GM21619 (cell line): ENCODE results near the gene GP1BA.
"Not testable (repeated sequence)": the region's sequence is repeated elsewhere in the genome, so short reads cannot be mapped to it uniquely, and the experiment has no call there.

Source experiments
- ATAC-seq: cut with Tn5 transposase; IDR thresholded peaks from one replicate; pipeline ENCODE4 v1.9.1; 2021; ENCODE audit not compliant: unreplicated experiment

Gene GP1BA

DNA sequence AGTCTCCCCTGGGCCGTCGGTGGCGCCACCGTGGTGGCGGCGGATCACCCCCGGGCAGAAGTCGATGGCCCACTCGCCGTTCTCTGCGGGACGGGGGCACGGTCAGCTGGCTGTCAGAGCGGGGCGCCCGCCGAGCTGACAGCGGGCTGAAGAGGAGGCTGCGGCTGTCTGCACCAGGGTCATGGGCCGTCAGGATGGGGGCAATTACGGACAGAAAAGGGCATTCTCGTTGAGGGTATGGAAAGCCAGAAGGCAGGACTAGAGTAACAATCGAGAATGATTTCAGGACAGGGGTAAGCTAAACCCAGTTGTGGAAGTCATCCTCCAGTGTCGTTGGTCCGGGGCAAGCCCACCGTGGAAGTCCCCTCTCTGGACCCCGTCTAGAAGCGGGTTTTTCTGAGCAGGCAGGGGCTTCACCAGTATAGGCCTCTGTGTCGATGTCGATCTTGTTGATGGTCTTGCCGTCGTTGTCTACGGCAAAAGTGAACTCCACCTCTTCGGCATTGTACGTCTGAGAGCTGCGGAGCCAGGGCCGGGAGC lies 30.9 kb upstream of the GP1BA start:
- no peak for ATAC-seq

DNA sequence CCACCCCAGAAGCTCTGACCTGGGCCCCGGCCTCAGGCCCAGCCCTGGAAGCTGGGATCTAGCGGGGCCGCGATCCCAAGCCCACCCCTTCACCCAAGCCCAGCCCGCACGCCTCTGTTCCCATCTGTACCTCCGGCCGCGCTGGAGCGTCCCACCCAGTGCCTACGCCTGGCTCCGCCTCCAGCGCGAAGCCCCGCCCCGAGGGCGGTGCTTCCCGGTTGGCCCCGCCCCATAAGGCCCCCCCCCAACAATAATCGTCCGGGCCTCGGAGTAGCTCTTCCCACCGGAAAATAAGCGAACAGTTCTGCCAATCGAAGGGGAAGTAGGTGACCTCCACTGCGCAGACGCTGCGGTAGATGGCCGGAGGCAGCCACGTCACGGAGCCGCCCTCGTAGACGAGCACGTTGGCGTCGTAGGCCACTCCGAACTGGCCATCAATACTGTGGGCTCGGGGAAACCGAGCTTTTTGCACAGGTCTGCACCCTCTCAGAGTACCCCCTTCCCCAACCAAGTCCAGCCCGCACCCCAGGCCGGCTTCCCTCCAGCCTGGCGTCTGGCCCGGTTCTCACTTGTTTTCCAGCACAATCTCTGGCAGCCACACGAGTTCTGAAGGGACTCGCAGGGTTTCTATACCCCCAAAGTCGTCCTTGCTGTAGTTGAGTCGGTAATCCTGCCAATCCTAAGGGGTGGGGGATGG lies 30.3 kb upstream of the GP1BA start:
- no peak for ATAC-seq

DNA sequence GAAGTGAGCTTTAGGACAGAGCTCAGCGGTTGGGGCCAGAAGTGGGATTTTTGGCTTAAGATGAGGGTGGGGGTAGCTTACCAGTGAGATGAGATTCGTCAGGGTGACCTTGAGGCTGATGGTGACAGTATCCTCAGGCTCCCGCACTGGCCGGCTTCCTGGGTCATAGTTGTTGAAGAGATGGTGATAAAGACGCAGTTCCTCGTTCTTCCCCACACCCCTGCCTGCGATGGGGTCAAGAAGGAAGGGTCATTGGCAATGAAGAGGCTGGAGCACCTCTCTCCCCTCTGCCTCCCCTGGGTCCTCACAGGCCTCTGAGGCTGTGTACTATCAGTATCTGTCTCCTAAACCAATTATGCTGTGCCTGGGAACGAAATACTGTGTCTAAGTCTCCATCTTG lies 29.5 kb upstream of the GP1BA start:
- ATAC-seq: no peak

- no peak for ATAC-seq
These were observed 28.8 kb upstream of the GP1BA start, which contains the start of gene CHRNE for GRCh38 chr17:4903051-4903818. Gene CHRNE, minus strand, starts transcription at chr17:4903098. Its CDS starts 35 bp downstream, at chr17:4903063.

DNA sequence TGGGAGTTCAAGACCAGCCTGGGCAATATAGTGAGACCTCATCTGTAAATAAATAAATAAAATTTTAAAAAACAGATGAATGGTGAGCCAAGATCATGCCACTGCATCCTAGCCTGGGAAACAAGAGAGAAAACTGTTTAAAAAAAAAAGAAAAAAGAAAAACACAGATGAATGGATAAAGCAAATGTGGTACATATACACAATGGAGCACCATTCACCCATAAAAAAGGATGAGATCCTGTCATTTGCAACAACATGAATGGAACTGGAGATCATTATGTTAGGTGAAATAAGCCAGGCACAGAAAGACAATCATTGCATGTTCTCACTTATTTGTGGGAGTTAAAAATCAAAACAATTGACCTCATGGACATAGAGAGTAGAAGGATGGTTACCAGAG lies 25.4 kb upstream of the GP1BA start:
- ATAC-seq: not testable (repeated sequence)

DNA sequence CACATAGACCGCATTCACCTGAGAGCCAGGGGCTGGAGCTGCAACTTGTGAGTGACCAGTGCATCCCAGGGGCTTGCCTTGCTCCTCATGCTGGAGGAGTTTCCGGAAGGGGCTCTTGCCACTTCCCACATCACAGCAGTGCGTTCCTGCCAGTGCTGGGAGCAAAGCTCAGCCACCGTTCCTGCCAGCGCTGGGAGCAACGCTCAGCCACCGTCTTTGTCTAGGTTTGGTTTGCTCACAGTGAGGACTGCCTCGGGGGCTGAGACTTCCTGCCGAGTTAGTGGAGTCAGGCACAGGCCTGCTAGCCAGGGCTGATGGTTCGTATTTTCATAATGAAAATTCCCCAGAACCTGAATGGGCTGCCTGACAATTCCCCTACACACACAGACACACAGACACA lies 23.8 kb upstream of the GP1BA start:
- no peak for ATAC-seq

DNA sequence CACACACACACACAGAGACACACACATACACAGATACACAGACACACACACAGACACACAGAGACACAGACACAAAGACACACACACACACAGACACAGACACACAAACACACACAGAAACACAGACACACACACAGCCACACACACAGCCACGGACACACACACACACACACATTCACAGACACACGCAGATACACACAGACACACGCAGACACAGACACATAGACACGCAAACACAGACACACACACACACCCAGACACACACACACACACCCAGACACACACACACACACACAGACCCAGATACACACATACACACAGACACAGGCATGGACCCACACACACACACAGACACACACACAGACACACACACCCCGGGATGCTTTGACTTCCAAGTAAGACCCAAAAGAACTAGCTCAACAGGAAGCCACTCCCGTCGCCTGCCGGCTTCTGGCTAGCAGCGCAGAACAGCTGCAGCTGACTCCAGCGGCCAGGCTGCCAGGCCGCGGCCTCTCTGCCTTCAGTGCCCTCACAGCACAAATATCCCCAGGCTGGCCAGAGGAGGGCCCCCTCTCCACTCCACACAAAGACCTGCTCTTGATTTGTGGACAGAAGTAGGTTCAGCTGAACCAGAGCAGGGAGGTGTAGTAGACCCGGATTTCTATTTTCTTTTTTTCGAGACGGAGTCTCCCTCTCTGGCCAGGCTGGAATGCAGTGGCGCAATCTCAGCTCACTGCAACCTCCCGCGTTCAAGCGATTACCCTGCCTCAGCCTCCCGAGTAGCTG lies 23.2 kb upstream of the GP1BA start:
- no peak for ATAC-seq

DNA sequence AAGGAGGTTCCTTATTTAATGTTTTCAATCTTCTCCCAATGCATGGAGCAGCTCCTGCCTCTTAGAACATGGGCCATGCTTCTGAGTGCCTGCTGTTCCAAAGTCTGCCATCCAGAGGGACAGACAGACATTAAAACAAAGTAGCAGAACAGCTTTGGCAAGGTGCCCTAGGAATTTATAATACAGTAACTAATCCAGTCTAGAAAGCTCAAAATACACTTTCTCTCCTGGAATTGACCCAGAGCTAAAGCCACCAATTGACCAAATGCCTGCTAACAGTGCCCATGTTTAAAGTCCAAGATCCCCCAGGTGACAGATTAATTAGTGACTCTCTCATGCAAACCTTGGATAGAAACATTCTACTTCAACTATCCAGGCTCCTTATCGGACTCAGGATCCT lies 18.1 kb upstream of the GP1BA start:
- no peak for ATAC-seq

GRCh38 chr17:4914551-4914950 lies 17.5 kb upstream of the GP1BA start:
- ATAC-seq: not testable (repeated sequence)

- ATAC-seq: no peak
These were observed 12.5 kb upstream of the GP1BA start for GRCh38 chr17:4919511-4920047.

DNA sequence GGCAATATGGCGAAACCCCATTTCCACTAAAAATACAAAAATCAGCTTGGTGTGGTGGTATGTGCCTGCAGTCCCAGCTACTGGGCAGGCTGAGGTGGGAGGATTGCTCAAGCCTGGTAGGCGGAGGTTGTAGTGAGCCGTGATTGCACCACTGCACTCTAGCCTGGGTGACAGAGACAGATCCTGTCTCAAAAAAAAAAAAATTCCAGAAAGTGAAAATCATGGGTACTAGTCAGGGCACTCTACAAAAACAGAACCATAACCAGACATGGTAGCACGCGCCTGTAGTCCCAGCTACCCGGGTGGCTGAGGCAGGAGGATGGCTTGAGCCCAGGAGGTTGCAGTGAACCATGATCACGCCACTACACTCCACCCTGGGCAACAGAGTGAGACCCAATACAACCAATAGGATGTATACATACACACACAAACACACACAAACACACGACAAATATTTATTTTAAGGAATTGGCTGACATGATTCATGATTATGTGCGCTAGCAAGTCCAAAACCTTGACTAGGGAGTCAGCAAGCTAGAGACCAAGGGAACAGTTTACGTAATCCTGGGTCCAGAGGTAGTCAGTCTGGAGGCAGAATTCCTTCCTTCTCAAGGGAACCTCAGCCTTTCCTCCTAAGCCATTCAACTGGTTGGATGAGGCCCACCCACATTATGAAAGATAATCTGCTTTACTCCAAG lies 11.6 kb upstream of the GP1BA start:
- no peak for ATAC-seq

DNA sequence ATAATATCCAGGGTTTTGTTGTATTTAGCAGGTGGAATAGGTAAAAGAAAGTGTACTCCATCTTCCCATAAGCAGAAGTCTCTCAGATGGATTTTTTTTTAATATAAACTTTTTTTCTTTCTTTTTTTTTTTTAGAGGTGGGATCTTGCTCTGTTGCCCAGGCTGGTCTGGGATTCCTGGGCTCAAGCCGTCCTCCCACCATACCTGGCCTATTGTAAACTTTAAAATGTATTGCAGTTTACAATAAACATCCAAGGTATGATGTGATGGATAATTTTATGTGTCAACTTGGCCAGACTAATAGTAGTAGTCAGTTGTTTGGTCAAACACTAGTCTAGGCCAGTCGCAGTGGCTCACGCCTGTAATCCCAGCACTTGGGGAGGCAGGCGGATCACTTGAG lies 10.8 kb upstream of the GP1BA start:
- no peak for ATAC-seq

- ATAC-seq: not testable (repeated sequence)
These were observed 5.3 kb upstream of the GP1BA start for GRCh38 chr17:4926577-4927335.

- no peak for ATAC-seq
These were observed 3.2 kb upstream of the GP1BA start for GRCh38 chr17:4928881-4929280.

DNA sequence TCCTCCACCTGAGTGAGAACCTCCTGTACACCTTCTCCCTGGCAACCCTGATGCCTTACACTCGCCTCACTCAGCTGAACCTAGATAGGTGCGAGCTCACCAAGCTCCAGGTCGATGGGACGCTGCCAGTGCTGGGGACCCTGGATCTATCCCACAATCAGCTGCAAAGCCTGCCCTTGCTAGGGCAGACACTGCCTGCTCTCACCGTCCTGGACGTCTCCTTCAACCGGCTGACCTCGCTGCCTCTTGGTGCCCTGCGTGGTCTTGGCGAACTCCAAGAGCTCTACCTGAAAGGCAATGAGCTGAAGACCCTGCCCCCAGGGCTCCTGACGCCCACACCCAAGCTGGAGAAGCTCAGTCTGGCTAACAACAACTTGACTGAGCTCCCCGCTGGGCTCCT lies 679 bp downstream of the GP1BA start:
- no peak for ATAC-seq

DNA sequence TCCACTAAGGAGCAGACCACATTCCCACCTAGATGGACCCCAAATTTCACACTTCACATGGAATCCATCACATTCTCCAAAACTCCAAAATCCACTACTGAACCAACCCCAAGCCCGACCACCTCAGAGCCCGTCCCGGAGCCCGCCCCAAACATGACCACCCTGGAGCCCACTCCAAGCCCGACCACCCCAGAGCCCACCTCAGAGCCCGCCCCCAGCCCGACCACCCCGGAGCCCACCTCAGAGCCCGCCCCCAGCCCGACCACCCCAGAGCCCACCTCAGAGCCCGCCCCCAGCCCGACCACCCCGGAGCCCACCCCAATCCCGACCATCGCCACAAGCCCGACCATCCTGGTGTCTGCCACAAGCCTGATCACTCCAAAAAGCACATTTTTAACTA lies 1.6 kb downstream of the GP1BA start:
- no peak for ATAC-seq

DNA sequence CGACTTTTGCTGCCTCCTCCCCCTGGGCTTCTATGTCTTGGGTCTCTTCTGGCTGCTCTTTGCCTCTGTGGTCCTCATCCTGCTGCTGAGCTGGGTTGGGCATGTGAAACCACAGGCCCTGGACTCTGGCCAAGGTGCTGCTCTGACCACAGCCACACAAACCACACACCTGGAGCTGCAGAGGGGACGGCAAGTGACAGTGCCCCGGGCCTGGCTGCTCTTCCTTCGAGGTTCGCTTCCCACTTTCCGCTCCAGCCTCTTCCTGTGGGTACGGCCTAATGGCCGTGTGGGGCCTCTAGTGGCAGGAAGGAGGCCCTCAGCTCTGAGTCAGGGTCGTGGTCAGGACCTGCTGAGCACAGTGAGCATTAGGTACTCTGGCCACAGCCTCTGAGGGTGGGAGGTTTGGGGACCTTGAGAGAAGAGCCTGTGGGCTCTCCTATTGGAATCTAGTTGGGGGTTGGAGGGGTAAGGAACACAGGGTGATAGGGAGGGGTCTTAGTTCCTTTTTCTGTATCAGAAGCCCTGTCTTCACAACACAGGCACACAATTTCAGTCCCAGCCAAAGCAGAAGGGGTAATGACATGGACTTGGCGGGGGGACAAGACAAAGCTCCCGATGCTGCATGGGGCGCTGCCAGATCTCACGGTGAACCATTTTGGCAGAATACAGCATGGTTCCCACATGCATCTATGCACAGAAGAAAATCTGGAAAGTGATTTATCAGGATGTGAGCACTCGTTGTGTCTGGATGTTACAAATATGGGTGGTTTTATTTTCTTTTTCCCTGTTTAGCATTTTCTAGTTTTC lies 2.3 kb downstream of the GP1BA start:
- no peak for ATAC-seq

DNA sequence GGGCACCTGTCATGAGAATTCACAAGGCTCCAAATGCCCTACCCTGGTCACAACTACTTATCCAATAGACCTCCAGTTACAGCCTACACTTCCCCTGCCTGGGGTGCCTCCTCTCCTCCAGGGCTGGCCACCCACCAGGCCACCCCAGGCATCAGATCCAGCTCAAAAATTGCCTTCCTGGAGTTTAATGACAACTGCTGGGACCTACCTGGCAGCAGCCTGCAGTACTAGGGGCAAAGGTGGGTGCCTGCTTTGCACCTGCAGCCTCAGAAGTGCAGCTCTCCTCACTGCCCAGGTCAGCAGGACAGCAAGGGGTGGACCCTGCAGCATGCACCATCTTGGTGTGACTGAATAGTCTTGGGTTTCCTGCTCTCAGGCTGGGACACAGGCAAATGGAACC lies 3.6 kb downstream of the GP1BA start:
- ATAC-seq: no peak

- no peak for ATAC-seq
These were observed 4.4 kb downstream of the GP1BA start for GRCh38 chr17:4936436-4936835.
